Caki2 (cell line): ENCODE measurements around the gene SLC9B1. TPM values are rescaled to one million over a fixed set of nuclear protein-coding genes. Genes with fewer than 3 reads are reported as not detected.
"Not testable (repeated sequence)": the region's sequence is repeated elsewhere in the genome, so short reads cannot be mapped to it uniquely, and the experiment has no call there.

ENCODE experiments used
- DNase-seq: peaks from one replicate; pipeline ENCODE4 v3.0.0-alpha.2; 2015; ENCODE audit warnings: low read depth
- in situ Hi-C: cut with HindIII; loops from 2 replicates; pipeline ENCODE4 v1.10.0; 2016; ENCODE audit warnings: low sequenced_read_pairs, low pct_unique_long_range_greater_than_20kb, mixed read lengths
- total RNA-seq: library from RNA; depleted of rRNA; stranded (reverse); fragments of >200 nt; shearing (Covaris generic); gene quantifications from 2 replicates; pipeline ENCODE4 v1.2.3, GENCODE V29; 2014; ENCODE audit warnings: low replicate concordance

SLC9B1 gene
- total RNA-seq, 1 experiment from 2014 or later = not detected

- in situ Hi-C loops = no loop called here
- no peak for DNase-seq
These were observed 117.7 kb downstream of the SLC9B1 start for GRCh38 chr4:102901804-102902203.

- DNase-seq, in situ Hi-C loops: not testable (repeated sequence)
These were observed 121.9 kb downstream of the SLC9B1 start for GRCh38 chr4:102897610-102898009.

- DNase-seq, in situ Hi-C loops: not testable (repeated sequence)
These were observed 123.0 kb downstream of the SLC9B1 start for GRCh38 chr4:102896547-102896946.

GRCh38 chr4:102889866-102890265, 129.6 kb downstream of the SLC9B1 start:
- in situ Hi-C loops = not testable (repeated sequence)
- peak; percentile 63 for DNase-seq

GRCh38 chr4:102888570-102888969, 130.9 kb downstream of the SLC9B1 start:
- in situ Hi-C loops = not testable (repeated sequence)

GRCh38 chr4:102883278-102883677, 136.2 kb downstream of the SLC9B1 start:
- DNase-seq = no peak
- in situ Hi-C loops = no loop called here

More at GRCh38 chr4:102888570-102888969, 130.9 kb downstream of the SLC9B1 start:
- DNase-seq = not testable (repeated sequence)

- DNase-seq = no peak
- in situ Hi-C loops = no loop called here
These were observed 138.2 kb downstream of the SLC9B1 start for GRCh38 chr4:102881343-102881742.

GRCh38 chr4:102878901-102879300, 140.6 kb downstream of the SLC9B1 start:
- DNase-seq = no peak
- in situ Hi-C loops = no loop called here

- in situ Hi-C loops, DNase-seq: not testable (repeated sequence)
These were observed 141.2 kb downstream of the SLC9B1 start for GRCh38 chr4:102878349-102878748.

- DNase-seq, in situ Hi-C loops: not testable (repeated sequence)
These were observed 141.9 kb downstream of the SLC9B1 start for GRCh38 chr4:102877477-102878106.

- DNase-seq = no peak
- in situ Hi-C loops = no loop called here
These were observed 147.7 kb downstream of the SLC9B1 start for GRCh38 chr4:102871772-102872171.

- in situ Hi-C loops = no loop called here
- DNase-seq = no peak
These were observed 149.8 kb downstream of the SLC9B1 start for GRCh38 chr4:102869569-102870197.

- in situ Hi-C loops = no loop called here
- DNase-seq = peak; percentile 94
These were observed 150.5 kb downstream of the SLC9B1 start, which contains the start of gene CISD2 for GRCh38 chr4:102868781-102869568. TSS of gene CISD2 (plus strand) at chr4:102868992. CDS start at chr4:102869085, 93 bp downstream.

- no peak for DNase-seq
- in situ Hi-C loops = no loop called here
These were observed 151.2 kb downstream of the SLC9B1 start for GRCh38 chr4:102868153-102868780.

- no peak for DNase-seq
- in situ Hi-C loops = no loop called here
These were observed 152.0 kb downstream of the SLC9B1 start for GRCh38 chr4:102867278-102868152.

- in situ Hi-C loops, DNase-seq: not testable (repeated sequence)
These were observed 154.2 kb downstream of the SLC9B1 start for GRCh38 chr4:102865327-102865726.

- in situ Hi-C loops = no loop called here
- no peak for DNase-seq
These were observed 156.8 kb downstream of the SLC9B1 start for GRCh38 chr4:102862747-102863146.

GRCh38 chr4:102862016-102862415, 157.5 kb downstream of the SLC9B1 start:
- in situ Hi-C loops = no loop called here
- no peak for DNase-seq
